ENCODE results near the gene TAP2.

The TAP2 gene

GRCh38 chr6:32854376-32855178, 16.0 kb upstream of the TAP2 start:
- peak; percentile 58 for DNase-seq (ENCODE audit: low spot score)

DNA sequence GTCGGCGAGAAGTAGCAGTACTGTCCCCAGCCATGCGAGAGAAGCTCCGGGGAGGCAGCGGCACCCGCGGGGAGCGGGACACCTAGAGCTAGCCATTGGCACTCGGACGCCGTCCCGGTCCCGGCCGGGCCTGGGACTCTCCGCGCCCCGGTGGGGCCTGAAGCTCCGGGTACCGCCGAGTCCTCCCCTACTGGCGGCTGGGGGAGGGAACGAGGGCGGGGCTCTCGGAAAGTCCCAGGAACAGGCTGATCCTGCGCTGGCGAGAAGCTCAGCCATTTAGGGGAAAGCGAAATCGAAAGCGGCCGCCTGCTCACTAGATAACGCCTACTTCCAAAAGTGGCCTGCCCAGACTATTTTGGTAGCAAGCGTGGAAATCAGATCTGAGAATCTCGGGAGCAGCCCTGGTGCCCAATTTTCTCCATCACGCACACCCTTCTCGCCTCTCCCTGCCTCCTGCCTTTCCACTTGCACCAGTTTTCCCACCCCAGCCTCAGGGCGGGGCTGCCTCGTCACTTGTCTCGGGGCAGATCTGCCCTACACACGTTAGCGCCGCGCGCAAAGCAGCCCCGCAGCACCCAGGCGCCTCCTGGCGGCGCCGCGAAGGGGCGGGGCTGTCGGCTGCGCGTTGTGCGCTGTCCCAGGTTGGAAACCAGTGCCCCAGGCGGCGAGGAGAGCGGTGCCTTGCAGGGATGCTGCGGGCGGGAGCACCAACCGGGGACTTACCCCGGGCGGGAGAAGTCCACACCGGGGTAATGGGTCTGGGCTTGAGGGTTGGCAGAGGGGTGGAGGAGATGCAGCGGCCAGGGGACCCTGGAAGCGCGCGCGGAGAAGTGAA, 15.2 kb upstream of the TAP2 start, which contains the start of the genes PSMB9 and TAP1:
Gene PSMB9, plus strand, starts transcription at position 652 of the 835 bp plus-strand sequence. Its CDS starts 38 bp downstream, at position 690.
Gene TAP1, minus strand, starts transcription at position 164 of the 835 bp plus-strand sequence. Its CDS starts 68 bp downstream, at position 96.
- DNase-seq (ENCODE audit: low spot score) = peak; percentile 94

DNA sequence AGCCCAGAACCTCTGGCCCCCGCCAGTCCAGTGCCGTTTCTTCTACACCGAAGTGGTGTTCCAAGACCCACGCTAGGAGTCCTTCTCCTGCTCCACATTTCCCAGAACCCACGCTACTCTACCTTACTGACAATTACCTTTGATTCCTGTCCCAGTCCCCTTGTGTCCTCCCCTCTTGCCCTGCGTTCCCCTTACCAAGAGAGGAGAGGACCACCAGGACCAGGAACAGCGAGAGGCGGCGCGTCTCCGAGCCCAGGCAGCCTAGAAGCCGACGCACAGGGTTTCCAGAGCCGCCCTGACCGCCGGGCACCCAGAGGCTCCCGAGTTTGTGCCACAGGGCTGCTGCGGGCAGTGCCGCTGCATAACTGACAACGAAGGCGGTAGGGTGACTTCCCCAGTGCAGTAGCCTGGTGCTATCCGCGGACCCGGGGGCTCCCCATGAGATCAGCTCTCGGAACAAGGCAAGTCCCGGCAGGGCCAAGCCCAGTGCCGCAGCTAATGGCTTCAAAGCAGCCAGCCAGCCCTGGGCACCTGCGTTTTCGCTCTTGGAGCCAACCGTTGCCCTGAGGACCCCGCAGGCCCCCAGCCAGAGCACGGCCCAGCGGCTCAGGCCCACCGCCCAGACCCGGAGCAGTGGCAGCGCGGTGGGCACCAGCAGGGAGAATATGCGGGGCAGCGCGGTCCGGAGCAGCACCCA, 14.5 kb upstream of the TAP2 start:
- DNase-seq (ENCODE audit: low spot score) = peak; percentile 52

- DNase-seq (ENCODE audit: low spot score) = no peak
Measured at GRCh38 chr6:32852018-32852843, 13.7 kb upstream of the TAP2 start.

GRCh38 chr6:32851025-32851424, 12.5 kb upstream of the TAP2 start:
- DNase-seq (ENCODE audit: low spot score) = no peak

GRCh38 chr6:32849126-32849525, 10.6 kb upstream of the TAP2 start:
- DNase-seq (ENCODE audit: low spot score) = no peak

- DNase-seq (ENCODE audit: low spot score) = no peak
Measured at GRCh38 chr6:32847795-32848194, 9.3 kb upstream of the TAP2 start.

- no peak for DNase-seq (ENCODE audit: low spot score)
Measured at GRCh38 chr6:32847004-32847403, 8.5 kb upstream of the TAP2 start.

- DNase-seq (ENCODE audit: low spot score) = peak; percentile 39
Measured at GRCh38 chr6:32845384-32845884, 6.9 kb upstream of the TAP2 start.

DNA sequence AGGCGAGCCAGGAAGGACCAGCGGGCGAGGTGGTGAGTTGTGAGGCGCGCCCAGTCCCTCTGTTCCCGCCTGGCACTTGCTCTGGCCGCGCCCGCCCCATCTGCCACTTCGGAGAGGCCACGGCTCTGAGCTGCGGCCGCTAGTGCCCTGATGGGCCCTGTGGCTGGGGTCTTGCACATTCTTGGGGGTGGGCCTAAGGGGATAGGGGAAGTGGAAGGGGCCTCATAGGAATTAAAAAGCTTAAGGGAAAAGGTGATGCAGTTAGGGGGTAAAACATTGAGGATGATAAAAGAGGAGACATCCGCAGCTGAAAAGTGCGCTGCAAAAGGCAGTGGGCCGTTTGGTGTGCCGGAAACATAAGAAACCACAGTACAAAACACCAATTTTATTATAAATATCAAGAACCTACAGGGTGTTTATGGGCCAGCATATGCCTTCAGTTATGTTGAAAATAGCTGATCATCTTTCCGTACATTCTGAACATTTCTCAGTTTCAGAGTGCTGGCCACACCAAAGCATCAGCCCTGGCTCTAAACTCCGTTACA, 6.4 kb upstream of the TAP2 start:
- DNase-seq (ENCODE audit: low spot score) = no peak

- DNase-seq (ENCODE audit: low spot score) = peak; percentile 98
Measured at GRCh38 chr6:32843979-32844838, 5.7 kb upstream of the TAP2 start, which contains the start of gene PSMB8. Gene PSMB8, minus strand, starts transcription at chr6:32844047. Its CDS starts 51 bp downstream, at chr6:32843996.

- no peak for DNase-seq (ENCODE audit: low spot score)
Measured at GRCh38 chr6:32843331-32843978, 4.9 kb upstream of the TAP2 start.

GRCh38 chr6:32842690-32843089, 4.2 kb upstream of the TAP2 start:
- DNase-seq (ENCODE audit: low spot score) = no peak

GRCh38 chr6:32842021-32842650, 3.6 kb upstream of the TAP2 start:
- no peak for DNase-seq (ENCODE audit: low spot score)

DNA sequence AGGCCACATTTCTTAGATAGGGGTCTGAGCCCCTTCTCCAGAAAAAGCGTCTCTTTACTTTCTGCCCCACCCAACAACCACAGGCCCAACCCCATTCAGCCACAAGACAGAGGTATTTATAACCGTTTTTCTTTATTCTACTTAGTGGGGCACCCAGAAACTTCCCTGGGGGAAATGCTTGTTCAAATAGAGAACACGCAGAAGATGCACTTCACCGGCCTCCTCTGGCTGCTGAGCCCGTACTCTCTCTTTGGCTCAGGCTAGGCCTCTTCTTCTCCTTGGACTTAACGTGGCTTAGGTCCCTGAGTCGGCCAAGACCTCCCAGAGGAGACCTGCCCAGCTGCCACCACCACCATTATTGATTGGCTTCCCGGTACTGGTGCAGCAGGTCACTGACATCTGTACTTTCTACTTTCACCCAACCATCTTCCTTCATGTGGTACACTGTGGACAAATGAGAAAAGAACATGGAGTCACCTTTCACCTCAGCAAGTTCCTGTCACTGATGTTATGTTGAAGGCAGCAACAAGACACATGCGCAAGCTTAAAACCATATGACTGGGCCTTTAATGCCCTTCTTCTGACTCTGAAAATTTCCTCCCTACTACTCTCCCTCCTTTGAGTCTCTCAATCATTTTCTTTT, 2.2 kb upstream of the TAP2 start:
- peak; percentile 43 for DNase-seq (ENCODE audit: low spot score)

- no peak for DNase-seq (ENCODE audit: low spot score)
Measured at GRCh38 chr6:32839356-32839755, 817 bp upstream of the TAP2 start.

GRCh38 chr6:32837651-32838113, 857 bp downstream of the TAP2 start:
- DNase-seq (ENCODE audit: low spot score) = no peak

DNA sequence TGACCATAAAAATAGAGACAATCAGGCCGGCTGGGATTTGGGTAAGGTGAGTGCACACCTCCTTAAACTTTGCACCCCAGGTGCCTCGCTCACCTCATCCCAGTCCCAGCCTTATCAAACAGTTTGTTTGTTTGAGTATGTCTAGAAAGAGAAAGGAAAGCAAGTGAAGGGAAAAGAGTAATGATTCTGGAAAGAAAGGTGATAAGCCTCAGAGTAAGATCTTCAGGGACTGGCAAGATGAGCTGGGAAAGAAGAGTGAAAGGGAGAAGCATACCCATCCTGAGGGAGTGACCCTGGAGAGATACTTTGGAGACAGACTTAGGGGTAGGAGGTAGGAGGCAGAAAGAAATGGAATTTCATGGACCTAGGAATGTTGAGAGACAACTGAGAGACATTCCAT, 1.7 kb downstream of the TAP2 start:
- no peak for DNase-seq (ENCODE audit: low spot score)

Data from CD4-positive, alpha-beta T cell treated with Interleukin-15 for 4 hours (primary cell).